ENCODE results near the gene B3GAT1.

Gene B3GAT1

GRCh38 chr11:134409552-134410429 is 2.3 kb downstream of the B3GAT1 start:
- no peak for DNase-seq

- no peak for DNase-seq
Observed at GRCh38 chr11:134407923-134408322, 4.1 kb downstream of the B3GAT1 start.

GRCh38 chr11:134407321-134407828 is 4.7 kb downstream of the B3GAT1 start:
- no peak for DNase-seq

- no peak for DNase-seq
Observed at GRCh38 chr11:134406264-134407185, 5.5 kb downstream of the B3GAT1 start.

- no peak for DNase-seq
Observed at GRCh38 chr11:134405841-134406240, 6.2 kb downstream of the B3GAT1 start.

- DNase-seq, result no peak
Observed at GRCh38 chr11:134405436-134405835, 6.6 kb downstream of the B3GAT1 start.

- no peak for DNase-seq
Observed at GRCh38 chr11:134404575-134405341, 7.3 kb downstream of the B3GAT1 start.

- no peak for DNase-seq
Observed at GRCh38 chr11:134402910-134403309, 9.1 kb downstream of the B3GAT1 start.

GRCh38 chr11:134401825-134402809 is 9.9 kb downstream of the B3GAT1 start:
- DNase-seq, result no peak

- no peak for DNase-seq
Observed at GRCh38 chr11:134399996-134400395, 12.0 kb downstream of the B3GAT1 start.

GRCh38 chr11:134399293-134399654 is 12.8 kb downstream of the B3GAT1 start:
- DNase-seq, result no peak

- no peak for DNase-seq
Observed at GRCh38 chr11:134398644-134399292, 13.3 kb downstream of the B3GAT1 start.

- no peak for DNase-seq
Observed at GRCh38 chr11:134398079-134398444, 14.0 kb downstream of the B3GAT1 start.

GRCh38 chr11:134397304-134398078 is 14.6 kb downstream of the B3GAT1 start:
- DNase-seq, result no peak

- DNase-seq, result no peak
Observed at GRCh38 chr11:134395002-134395401, 17.0 kb downstream of the B3GAT1 start.

- DNase-seq, result no peak
Observed at GRCh38 chr11:134394311-134394710, 17.7 kb downstream of the B3GAT1 start.

- DNase-seq, result peak in 1 of 4 experiments; percentile 2
Observed at GRCh38 chr11:134393638-134394037, 18.4 kb downstream of the B3GAT1 start.

- DNase-seq, result no peak
Observed at GRCh38 chr11:134392953-134393615, 19.0 kb downstream of the B3GAT1 start.

GRCh38 chr11:134391656-134392055 is 20.4 kb downstream of the B3GAT1 start:
- DNase-seq, result no peak

Data from suppressor macrophage (primary cell).